ENCODE results near the gene GEMIN2.
A peak's percentile ranks its signal among the peaks of the same experiment; 100 is the strongest.
"Not testable (repeated sequence)": the region's sequence is repeated elsewhere in the genome, so short reads cannot be mapped to it uniquely, and the experiment has no call there.

Gene GEMIN2

GRCh38 chr14:39099215-39099614 is 14.9 kb upstream of the GEMIN2 start:
- not testable (repeated sequence) for H3K4me3 ChIP-seq (ENCODE audit: low read length); H3K36me3 ChIP-seq (ENCODE audit: control insufficient read depth, insufficient read depth, low read length); H3K27ac ChIP-seq (ENCODE audit: low read depth, low read length); H3K27me3 ChIP-seq (ENCODE audit: control insufficient read depth, insufficient read depth, low read length); H3K4me1 ChIP-seq (ENCODE audit: control insufficient read depth, insufficient read depth, low read length); H3K9ac ChIP-seq (ENCODE audit: low read length)

- Histone ChIP-seq H3K4me3 (ENCODE audit: low read length) (no peak overlapping the region), H3K9ac (ENCODE audit: low read length) (no peak overlapping the region), H3K27ac (ENCODE audit: low read depth, low read length) (no peak overlapping the region), H3K36me3 (ENCODE audit: control insufficient read depth, insufficient read depth, low read length) (no peaks in the 10 kb centered on the region), H3K4me1 (ENCODE audit: control insufficient read depth, insufficient read depth, low read length) (peaks cover 6% of the 10 kb centered on the region), H3K27me3 (ENCODE audit: control insufficient read depth, insufficient read depth, low read length) (no peaks in the 10 kb centered on the region)
These were observed 14.4 kb upstream of the GEMIN2 start for GRCh38 chr14:39099748-39100147.

- Histone ChIP-seq H3K27me3 (ENCODE audit: control insufficient read depth, insufficient read depth, low read length) (no peaks in the 10 kb centered on the region), H3K36me3 (ENCODE audit: control insufficient read depth, insufficient read depth, low read length) (no peaks in the 10 kb centered on the region), H3K27ac (ENCODE audit: low read depth, low read length) (peak overlapping the region; percentile 99), H3K4me3 (ENCODE audit: low read length) (peak overlapping the region; percentile 98), H3K9ac (ENCODE audit: low read length) (peak overlapping the region; percentile 83), H3K4me1 (ENCODE audit: control insufficient read depth, insufficient read depth, low read length) (peaks cover 6% of the 10 kb centered on the region)
These were observed 11.7 kb upstream of the GEMIN2 start for GRCh38 chr14:39102265-39102968.

GRCh38 chr14:39102969-39103957 is 10.9 kb upstream of the GEMIN2 start, which contains the start of gene SEC23A:
Gene SEC23A, minus strand, starts transcription at chr14:39103235. Its CDS starts 7,117 bp downstream, at chr14:39096118.
- Histone ChIP-seq H3K36me3 (ENCODE audit: control insufficient read depth, insufficient read depth, low read length) (no peaks in the 10 kb centered on the region), H3K27me3 (ENCODE audit: control insufficient read depth, insufficient read depth, low read length) (no peaks in the 10 kb centered on the region), H3K4me3 (ENCODE audit: low read length) (peak within 1 kb of the TSS; percentile 98), H3K4me1 (ENCODE audit: control insufficient read depth, insufficient read depth, low read length) (peaks cover 6% of the 10 kb centered on the region), H3K27ac (ENCODE audit: low read depth, low read length) (peak within 1 kb of the TSS; percentile 99), H3K9ac (ENCODE audit: low read length) (peak within 1 kb of the TSS; percentile 97)

GRCh38 chr14:39104078-39104801 is 9.9 kb upstream of the GEMIN2 start:
- Histone ChIP-seq H3K4me3 (ENCODE audit: low read length) (peak overlapping the region; percentile 98), H3K27ac (ENCODE audit: low read depth, low read length) (peak overlapping the region; percentile 99)
- H3K9ac ChIP-seq (ENCODE audit: low read length); H3K36me3 ChIP-seq (ENCODE audit: control insufficient read depth, insufficient read depth, low read length); H3K27me3 ChIP-seq (ENCODE audit: control insufficient read depth, insufficient read depth, low read length); H3K4me1 ChIP-seq (ENCODE audit: control insufficient read depth, insufficient read depth, low read length): not testable (repeated sequence)

- peaks cover 6% of the 10 kb centered on the region for H3K4me1 ChIP-seq (ENCODE audit: control insufficient read depth, insufficient read depth, low read length)
- no peak overlapping the region for H3K4me3 ChIP-seq (ENCODE audit: low read length)
- H3K27ac ChIP-seq (ENCODE audit: low read depth, low read length) = no peak overlapping the region
- H3K36me3 ChIP-seq (ENCODE audit: control insufficient read depth, insufficient read depth, low read length) = no peaks in the 10 kb centered on the region
- no peak overlapping the region for H3K9ac ChIP-seq (ENCODE audit: low read length)
- no peaks in the 10 kb centered on the region for H3K27me3 ChIP-seq (ENCODE audit: control insufficient read depth, insufficient read depth, low read length)
These were observed 6.5 kb upstream of the GEMIN2 start for GRCh38 chr14:39107591-39107996.

GRCh38 chr14:39108791-39109190 is 5.3 kb upstream of the GEMIN2 start:
- Histone ChIP-seq H3K9ac (ENCODE audit: low read length) (no peak overlapping the region), H3K4me1 (ENCODE audit: control insufficient read depth, insufficient read depth, low read length) (peaks cover 4% of the 10 kb centered on the region), H3K27me3 (ENCODE audit: control insufficient read depth, insufficient read depth, low read length) (no peaks in the 10 kb centered on the region), H3K27ac (ENCODE audit: low read depth, low read length) (no peak overlapping the region), H3K36me3 (ENCODE audit: control insufficient read depth, insufficient read depth, low read length) (no peaks in the 10 kb centered on the region), H3K4me3 (ENCODE audit: low read length) (no peak overlapping the region)

GRCh38 chr14:39109893-39110715 is 4.0 kb upstream of the GEMIN2 start:
- H3K36me3 ChIP-seq (ENCODE audit: control insufficient read depth, insufficient read depth, low read length) = no peaks in the 10 kb centered on the region
- H3K9ac ChIP-seq (ENCODE audit: low read length) = no peak overlapping the region
- peaks cover 3% of the 10 kb centered on the region for H3K4me1 ChIP-seq (ENCODE audit: control insufficient read depth, insufficient read depth, low read length)
- no peak overlapping the region for H3K27ac ChIP-seq (ENCODE audit: low read depth, low read length)
- peak overlapping the region; percentile 8 for H3K4me3 ChIP-seq (ENCODE audit: low read length)
- no peaks in the 10 kb centered on the region for H3K27me3 ChIP-seq (ENCODE audit: control insufficient read depth, insufficient read depth, low read length)

GRCh38 chr14:39113685-39114072 is 444 bp upstream of the GEMIN2 start:
- H3K4me3 ChIP-seq (ENCODE audit: low read length) = peak overlapping the region; percentile 19
- no peaks in the 10 kb centered on the region for H3K27me3 ChIP-seq (ENCODE audit: control insufficient read depth, insufficient read depth, low read length)
- peaks cover 3% of the 10 kb centered on the region for H3K4me1 ChIP-seq (ENCODE audit: control insufficient read depth, insufficient read depth, low read length)
- H3K36me3 ChIP-seq (ENCODE audit: control insufficient read depth, insufficient read depth, low read length) = no peaks in the 10 kb centered on the region
- no peak overlapping the region for H3K9ac ChIP-seq (ENCODE audit: low read length)
- peak overlapping the region; percentile 65 for H3K27ac ChIP-seq (ENCODE audit: low read depth, low read length)

- Histone ChIP-seq H3K36me3 (ENCODE audit: control insufficient read depth, insufficient read depth, low read length) (peaks cover 9% of the 10 kb centered on the region), H3K27ac (ENCODE audit: low read depth, low read length) (no peak overlapping the region), H3K9ac (ENCODE audit: low read length) (no peak overlapping the region)
These were observed 8.4 kb downstream of the GEMIN2 start for GRCh38 chr14:39122330-39123138.

GRCh38 chr14:39137835-39138234 is 23.7 kb downstream of the GEMIN2 start:
- H3K27me3 ChIP-seq (ENCODE audit: control insufficient read depth, insufficient read depth, low read length); H3K4me1 ChIP-seq (ENCODE audit: control insufficient read depth, insufficient read depth, low read length); H3K27ac ChIP-seq (ENCODE audit: low read depth, low read length); H3K4me3 ChIP-seq (ENCODE audit: low read length); H3K36me3 ChIP-seq (ENCODE audit: control insufficient read depth, insufficient read depth, low read length); H3K9ac ChIP-seq (ENCODE audit: low read length): not testable (repeated sequence)

More at GRCh38 chr14:39122330-39123138, 8.4 kb downstream of the GEMIN2 start:
- Histone ChIP-seq H3K27me3 (ENCODE audit: control insufficient read depth, insufficient read depth, low read length) (no peaks in the 10 kb centered on the region), H3K4me1 (ENCODE audit: control insufficient read depth, insufficient read depth, low read length) (no peaks in the 10 kb centered on the region), H3K4me3 (ENCODE audit: low read length) (no peak overlapping the region)
